IMR-90 (cell line): Measurements from ENCODE around the gene UQCRFS1. TPM values are rescaled to one million over a fixed set of nuclear protein-coding genes. Genes with fewer than 3 reads are reported as not detected.

Experiments
- ATAC-seq: fragments of 200-7000 bp; cut with Tn5 transposase; 2 replicates; pipeline ENCODE4 v1.9.1; 2020; ENCODE audit warnings: low read depth, mild to moderate bottlenecking, moderate library complexity
- BruUV-seq: library from RNA; stranded (reverse); fragments of 400-500 nt; replicated peaks from 2 replicates; lab custom pipeline; 2021; lab: Mats Ljungman, UMichigan
- CTCF ChIA-PET: fragments of 300-600 bp; formaldehyde crosslinking; extraction: SDS; loops from one replicate; lab custom pipeline; 2021; ENCODE audit warnings: antibody characterized with exemption; lab: Yijun Ruan, JAX
- POLR2A ChIA-PET: fragments of 300-600 bp; sonication (Branson Sonifier 250); formaldehyde crosslinking; loops from one replicate; lab custom pipeline; 2022; ENCODE audit warnings: antibody characterized with exemption; ENCODE audit not compliant: unreplicated experiment; lab: Charles Lee
- DNase-seq: peaks from one replicate; pipeline ENCODE4 v3.0.0; 2013
- H2AFZ ChIP-seq: replicated peaks from 2 replicates; pipeline ENCODE3; 2013; ENCODE audit warnings: low read length, mild to moderate bottlenecking; ENCODE audit not compliant: poor library complexity
- H2AK5ac ChIP-seq: 2 replicates; pipeline ENCODE4 v1.6.1; 2013; ENCODE audit warnings: low read depth, low read length, inconsistent platforms
- H2AK9ac ChIP-seq: replicated peaks from 2 replicates; pipeline ENCODE3; 2013; ENCODE audit warnings: mild to moderate bottlenecking, low read depth, low read length, moderate library complexity; ENCODE audit not compliant: poor library complexity
- H2BK120ac ChIP-seq: 2 replicates; pipeline ENCODE4 v1.6.1; 2013; ENCODE audit warnings: low read depth, low read length, inconsistent platforms
- H2BK15ac ChIP-seq: 3 replicates; pipeline ENCODE4 v1.6.1; 2013; ENCODE audit warnings: low read depth, low read length, inconsistent platforms
- H2BK20ac ChIP-seq: 2 replicates; pipeline ENCODE4 v1.6.1; 2013; ENCODE audit warnings: low read depth, mild to moderate bottlenecking, inconsistent platforms, low read length, moderate library complexity
- H2BK5ac ChIP-seq: 2 replicates; pipeline ENCODE4 v1.6.1; 2013; ENCODE audit warnings: mild to moderate bottlenecking, low read depth, low read length, inconsistent platforms; ENCODE audit not compliant: poor library complexity, severe bottlenecking
- H3K14ac ChIP-seq: replicated peaks from 2 replicates; pipeline ENCODE4 v1.6.1; 2013; ENCODE audit warnings: low read depth, low read length, inconsistent platforms
- H3K18ac ChIP-seq: 2 replicates; pipeline ENCODE4 v1.6.1; 2013; ENCODE audit warnings: low read depth, low read length, control low read depth
- H3K23ac ChIP-seq: 2 replicates; pipeline ENCODE4 v1.6.1; 2013; ENCODE audit warnings: low read depth, low read length, inconsistent platforms
- H3K27ac ChIP-seq: 2 replicates; pipeline ENCODE4 v1.5.1; 2013; ENCODE audit warnings: mild to moderate bottlenecking, control low read depth, low read length; ENCODE audit not compliant: insufficient read depth
- H3K27me3 ChIP-seq: 2 replicates; pipeline ENCODE4 v1.6.1; 2013; ENCODE audit warnings: low read length; ENCODE audit not compliant: control insufficient read depth, insufficient read depth
- H3K36me3 ChIP-seq: 2 replicates; pipeline ENCODE4 v1.6.1; 2013; ENCODE audit warnings: low read length, mixed read lengths; ENCODE audit not compliant: control insufficient read depth, insufficient read depth
- H3K4ac ChIP-seq: 2 replicates; pipeline ENCODE4 v1.6.1; 2013; ENCODE audit warnings: low read depth, low read length, inconsistent platforms
- H3K4me1 ChIP-seq: 2 replicates; pipeline ENCODE4 v1.6.1; 2013; ENCODE audit warnings: low read length, mixed read lengths; ENCODE audit not compliant: control insufficient read depth, insufficient read depth
- H3K4me2 ChIP-seq: 2 replicates; pipeline ENCODE4 v1.6.1; 2013; ENCODE audit warnings: low read depth, mild to moderate bottlenecking, control low read depth, low read length, moderate library complexity
- H3K4me3 ChIP-seq: 2 replicates; pipeline ENCODE4 v1.5.1; 2013; ENCODE audit warnings: low read depth, mild to moderate bottlenecking, control low read depth, low read length, moderate library complexity; ENCODE audit not compliant: insufficient read depth
- H3K56ac ChIP-seq: 2 replicates; pipeline ENCODE4 v1.6.1; 2013; ENCODE audit warnings: low read length, inconsistent platforms; ENCODE audit not compliant: insufficient read depth; ENCODE audit errors: extremely low read depth
- H3K79me1 ChIP-seq, 2 experiments: 2 replicates each; pipeline ENCODE4 v1.6.1; 2013; ENCODE audit warnings: low read length in 2 of 2, inconsistent platforms in 1 of 2, low read depth in 1 of 2
- H3K9ac ChIP-seq: 2 replicates; pipeline ENCODE4 v1.6.1; 2013; ENCODE audit warnings: low read depth, low read length, control low read depth
- H3K9me1 ChIP-seq: 2 replicates; pipeline ENCODE4 v1.6.1; 2013; ENCODE audit warnings: low read length, inconsistent platforms; ENCODE audit not compliant: insufficient read depth
- H3K9me3 ChIP-seq: 2 replicates; pipeline ENCODE4 v1.6.1; 2013; ENCODE audit warnings: low read length; ENCODE audit not compliant: control insufficient read depth, insufficient read depth
- H4K20me1 ChIP-seq: 2 replicates; pipeline ENCODE4 v1.6.1; 2013; ENCODE audit warnings: low read length, inconsistent platforms; ENCODE audit not compliant: insufficient read depth
- H4K5ac ChIP-seq: 2 replicates; pipeline ENCODE4 v1.6.1; 2013; ENCODE audit warnings: mild to moderate bottlenecking, low read depth, low read length, control low read depth
- H4K8ac ChIP-seq, 2 experiments: 2 replicates each; pipeline ENCODE4 v1.6.1; 2013; ENCODE audit warnings: low read depth in 2 of 2, low read length in 2 of 2, control low read depth in 1 of 2, inconsistent platforms in 1 of 2
- H4K91ac ChIP-seq: 2 replicates; pipeline ENCODE4 v1.6.1; 2013; ENCODE audit warnings: low read depth, low read length, inconsistent platforms; ENCODE audit not compliant: insufficient read depth
- BHLHE40 ChIP-seq: fragments of 150-350 bp; IDR thresholded peaks from 2 replicates; pipeline ENCODE4 v1.6.1; 2016; ENCODE audit warnings: mild to moderate bottlenecking, low read depth, low read length
- CEBPB ChIP-seq: IDR thresholded peaks from 2 replicates; pipeline ENCODE4 v1.6.1; 2012; ENCODE audit warnings: low read depth, low read length, improper control_type of control experiment
- CTCF ChIP-seq: conservative IDR thresholded peaks from 2 replicates; pipeline ENCODE4 v1.5.1; 2012; ENCODE audit warnings: mild to moderate bottlenecking, low read depth, low read length, improper control_type of control experiment
- ELK1 ChIP-seq: fragments of 150-350 bp; IDR thresholded peaks from 2 replicates; pipeline ENCODE4 v1.6.1; 2016; ENCODE audit warnings: low read depth, mild to moderate bottlenecking, low read length, moderate library complexity, borderline replicate concordance
- FOS ChIP-seq: fragments of 150-350 bp; IDR thresholded peaks from 2 replicates; pipeline ENCODE4 v1.6.1; 2016; ENCODE audit warnings: low read depth, low read length
- MAZ ChIP-seq: IDR thresholded peaks from 2 replicates; pipeline ENCODE4 v1.6.1; 2012; ENCODE audit warnings: low read depth, mild to moderate bottlenecking, low read length, improper control_type of control experiment, moderate library complexity, borderline replicate concordance
- NFE2L2 ChIP-seq: fragments of 150-350 bp; IDR thresholded peaks from 2 replicates; pipeline ENCODE4 v1.6.1; 2016; ENCODE audit warnings: low read depth, mild to moderate bottlenecking, low read length
- POLR2A ChIP-seq: IDR thresholded peaks from 2 replicates; pipeline ENCODE4 v1.6.1; 2012; ENCODE audit warnings: mild to moderate bottlenecking, low read depth, low read length
- RCOR1 ChIP-seq: IDR thresholded peaks from 2 replicates; pipeline ENCODE4 v1.6.1; 2012; ENCODE audit warnings: mild to moderate bottlenecking, low read length, improper control_type of control experiment; ENCODE audit not compliant: insufficient replicate concordance
- RFX5 ChIP-seq: IDR thresholded peaks from 2 replicates; pipeline ENCODE4 v1.8.0; 2012; ENCODE audit warnings: low read depth, mild to moderate bottlenecking, low read length, moderate library complexity
- SMC3 ChIP-seq: fragments of 150-350 bp; IDR thresholded peaks from 2 replicates; pipeline ENCODE4 v1.6.1; 2016; ENCODE audit warnings: low read depth, mild to moderate bottlenecking, antibody characterized with exemption, low read length, moderate library complexity
- USF2 ChIP-seq: fragments of 150-350 bp; IDR thresholded peaks from 2 replicates; pipeline ENCODE4 v1.6.1; 2017; ENCODE audit warnings: mild to moderate bottlenecking, antibody characterized with exemption, low read length, low read depth
- dilution Hi-C: fragments of 300-500 bp; cut with HindIII; formaldehyde crosslinking; loops from one replicate; pipeline ENCODE4 v1.14.3; 2018; ENCODE audit warnings: low sequenced_read_pairs; ENCODE audit not compliant: unreplicated experiment
- in situ Hi-C: fragments of 300-500 bp; cut with MboI; formaldehyde crosslinking; loops from 3 replicates; pipeline ENCODE4 v1.14.3; 2019; ENCODE audit warnings: low sequenced_read_pairs, inconsistent platforms, mixed read lengths
- intact Hi-C: fragments of 100-400 bp; cut with micrococcal nuclease; formaldehyde crosslinking; loops from 2 replicates; pipeline ENCODE4 v1.10.0; 2022
- polyA plus RNA-seq, 3 experiments: library from polyadenylated mRNA; depleted of rRNA; stranded (reverse); fragments of >200 nt; gene quantifications; 2 replicates each; pipeline ENCODE4 v1.2.3, GENCODE V29; 2012; ENCODE audit warnings: low replicate concordance in 1 of 3
- total RNA-seq: library from RNA; depleted of rRNA; stranded (reverse); fragments of >200 nt; gene quantifications from 2 replicates; pipeline ENCODE4 v1.2.3, GENCODE V29; 2012

UQCRFS1 gene
- total and polyA plus RNA-seq, 2 of the 4 experiments (the other 2 are of a cell fraction), result 37.1 to 43.8 TPM

GRCh38 chr19:29241324-29241723 is 28.4 kb upstream of the UQCRFS1 start:
- DNase-seq (no peak), ATAC-seq (no peak)
- H3K23ac ChIP-seq, result no peak overlapping the region
- H3K36me3 ChIP-seq, result no peaks in the 10 kb centered on the region
- intact Hi-C loops, result no loop called here
- no peak overlapping the region for H3K4ac ChIP-seq
- no peak for TF ChIP-seq CTCF
- no peak for TF ChIP-seq CEBPB
- TF ChIP-seq USF2, result no peak
- TF ChIP-seq NFE2L2, result no peak
- TF ChIP-seq SMC3, result no peak
- no peak for TF ChIP-seq BHLHE40
- no peak for TF ChIP-seq ELK1
- TF ChIP-seq RFX5, result no peak
- no peak for TF ChIP-seq MAZ
- TF ChIP-seq POLR2A, result no peak
- TF ChIP-seq RCOR1, result no peak
- no peak for TF ChIP-seq FOS
- dilution Hi-C loops, result no loop called here
- no peak overlapping the region for H2AFZ ChIP-seq
- H3K9me1 ChIP-seq, result no peaks in the 10 kb centered on the region
- H3K14ac ChIP-seq, result no peak overlapping the region
- no peak overlapping the region for H2BK20ac ChIP-seq
- H4K20me1 ChIP-seq, result no peaks in the 10 kb centered on the region
- H3K4me3 ChIP-seq, result no peak overlapping the region
- H3K4me1 ChIP-seq, result no peaks in the 10 kb centered on the region
- no peak overlapping the region for H2AK5ac ChIP-seq
- no peaks in the 10 kb centered on the region for H3K27me3 ChIP-seq
- H3K9ac ChIP-seq, result no peak overlapping the region
- H3K18ac ChIP-seq, result no peak overlapping the region
- H2BK120ac ChIP-seq, result no peak overlapping the region
- H2BK5ac ChIP-seq, result no peak overlapping the region
- ChIA-PET POLR2A (no interaction called here), CTCF (no interaction called here)
- H2AK9ac ChIP-seq, result no peak overlapping the region
- H3K56ac ChIP-seq, result no peak overlapping the region
- H4K91ac ChIP-seq, result no peak overlapping the region
- H4K8ac ChIP-seq, result no peak overlapping the region
- H2BK15ac ChIP-seq, result no peak overlapping the region
- H3K4me2 ChIP-seq, result no peak overlapping the region
- H4K5ac ChIP-seq, result no peak overlapping the region
- no peaks in the 10 kb centered on the region for H3K79me1 ChIP-seq
- in situ Hi-C loops, result no loop called here
- H3K27ac ChIP-seq, result no peak overlapping the region
- H3K9me3 ChIP-seq, result no peaks in the 10 kb centered on the region
- BruUV-seq, result no TSS peak
